GM12878 (cell line): ENCODE data around the gene C11orf58.

Experiments
- POLR2A ChIP-seq: IDR thresholded peaks from 2 replicates; pipeline ENCODE4 v1.6.1; 2011; ENCODE audit warnings: low read depth, mild to moderate bottlenecking, low read length
- TF ChIP-seq, protein P1 (sequence below): fragments of 450-650 bp; IDR thresholded peaks from 2 replicates; pipeline ENCODE4 v1.6.1; 2017; ENCODE audit warnings: low read depth, mild to moderate bottlenecking, moderate library complexity

DNA sequence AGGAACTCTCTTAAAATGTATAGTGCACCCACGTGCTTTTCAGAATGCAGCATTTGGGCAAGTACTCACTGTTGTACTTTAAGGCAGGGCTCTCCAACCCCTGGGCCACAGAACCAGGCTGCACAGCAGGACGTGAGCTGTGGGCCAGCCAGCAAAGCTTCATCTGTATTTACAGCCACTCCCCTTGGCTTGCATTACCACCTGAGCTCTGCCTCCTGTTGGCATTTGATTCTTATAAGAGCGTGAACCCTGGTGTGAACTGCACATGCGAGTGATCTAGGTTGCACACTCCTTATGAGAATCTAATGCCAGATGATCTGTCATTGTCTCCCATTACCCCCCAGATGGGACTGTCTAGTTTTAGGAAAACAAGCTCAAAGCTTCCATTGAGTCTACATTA, 3.0 kb downstream of the C11orf58 start:
- no peak for TF ChIP-seq POLR2A
- TF ChIP-seq, protein P1, sequence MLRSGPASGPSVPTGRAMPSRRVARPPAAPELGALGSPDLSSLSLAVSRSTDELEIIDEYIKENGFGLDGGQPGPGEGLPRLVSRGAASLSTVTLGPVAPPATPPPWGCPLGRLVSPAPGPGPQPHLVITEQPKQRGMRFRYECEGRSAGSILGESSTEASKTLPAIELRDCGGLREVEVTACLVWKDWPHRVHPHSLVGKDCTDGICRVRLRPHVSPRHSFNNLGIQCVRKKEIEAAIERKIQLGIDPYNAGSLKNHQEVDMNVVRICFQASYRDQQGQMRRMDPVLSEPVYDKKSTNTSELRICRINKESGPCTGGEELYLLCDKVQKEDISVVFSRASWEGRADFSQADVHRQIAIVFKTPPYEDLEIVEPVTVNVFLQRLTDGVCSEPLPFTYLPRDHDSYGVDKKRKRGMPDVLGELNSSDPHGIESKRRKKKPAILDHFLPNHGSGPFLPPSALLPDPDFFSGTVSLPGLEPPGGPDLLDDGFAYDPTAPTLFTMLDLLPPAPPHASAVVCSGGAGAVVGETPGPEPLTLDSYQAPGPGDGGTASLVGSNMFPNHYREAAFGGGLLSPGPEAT, result no peak
